Posterior vena cava (tissue), 2 donors: ENCODE data around the gene FBXW11. TPM values are rescaled to one million over a fixed set of nuclear protein-coding genes. Genes with fewer than 3 reads are reported as not detected.
"Not testable (repeated sequence)": the region's sequence is repeated elsewhere in the genome, so short reads cannot be mapped to it uniquely, and the experiment has no call there.

ENCODE experiments used
- DNase-seq: peaks from one replicate; pipeline ENCODE4 v3.0.0-alpha.2; 2020; ENCODE audit warnings: low spot score
- intact Hi-C, 2 donors: fragments of 100-400 bp; cut with DNase I; formaldehyde crosslinking; loops; one replicate each; pipeline versions ENCODE4 v1.14.1 to v1.14.2; 2022 to 2023
- total RNA-seq, 2 donors: library from RNA; stranded (reverse); fragmentation: NEBNext Ultra II Directional; extraction: Animal tissue kit (Norgen Biotek cat#: 25700); gene quantifications; one replicate each; pipeline ENCODE4 v1.2.1, GENCODE V29; 2021
- donor health status: DM: yes; HTN: yes; CAD: no.
- donor health status: DM: yes; HTN: yes; CAD: no.

Gene FBXW11
- total RNA-seq, 2 donors from 2014 or later = 47.8 to 55.5 TPM

- intact Hi-C loops = loop anchor here in 1 of 2 donors (10.0 kb wide), 1 partner anchor 1462 kb away; no protein-coding TSS in a partner anchor
- no peak for DNase-seq
Observed at GRCh38 chr5:171997011-171997410, 9.4 kb downstream of the FBXW11 start.

GRCh38 chr5:171992813-171993212, 13.6 kb downstream of the FBXW11 start:
- DNase-seq = no peak
- intact Hi-C loops = loop anchor here in 1 of 2 donors (10.0 kb wide), 1 partner anchor 1458 kb away; no protein-coding TSS in a partner anchor

- no peak for DNase-seq
- intact Hi-C loops = loop anchor here in 1 of 2 donors (10.0 kb wide), 1 partner anchor 1458 kb away; no protein-coding TSS in a partner anchor
Observed at GRCh38 chr5:171992305-171992704, 14.1 kb downstream of the FBXW11 start.

GRCh38 chr5:171990713-171991015, 15.8 kb downstream of the FBXW11 start:
- DNase-seq = no peak
- intact Hi-C loops = loop anchor here in 1 of 2 donors (10.0 kb wide), 1 partner anchor 1456 kb away; no protein-coding TSS in a partner anchor

- DNase-seq = no peak
- intact Hi-C loops = loop anchor here in 1 of 2 donors (10.0 kb wide), 1 partner anchor 1455 kb away; no protein-coding TSS in a partner anchor
Observed at GRCh38 chr5:171989946-171990712, 16.3 kb downstream of the FBXW11 start.

GRCh38 chr5:171989276-171989675, 17.2 kb downstream of the FBXW11 start:
- intact Hi-C loops = no loop called here
- DNase-seq = no peak

- DNase-seq = no peak
- intact Hi-C loops = no loop called here
Observed at GRCh38 chr5:171986772-171987171, 19.7 kb downstream of the FBXW11 start.

- DNase-seq = no peak
- intact Hi-C loops = no loop called here
Observed at GRCh38 chr5:171984748-171985419, 21.6 kb downstream of the FBXW11 start.

- intact Hi-C loops = no loop called here
- no peak for DNase-seq
Observed at GRCh38 chr5:171981847-171982246, 24.6 kb downstream of the FBXW11 start.

- intact Hi-C loops = no loop called here
- DNase-seq = no peak
Observed at GRCh38 chr5:171980792-171981191, 25.6 kb downstream of the FBXW11 start.

- DNase-seq = no peak
- intact Hi-C loops = loop anchor here in 1 of 2 donors (5.0 kb wide), 1 partner anchor 1487 kb away; no protein-coding TSS in a partner anchor
Observed at GRCh38 chr5:171979606-171980005, 26.8 kb downstream of the FBXW11 start.

GRCh38 chr5:171978519-171978918, 27.9 kb downstream of the FBXW11 start:
- intact Hi-C loops = loop anchor here in 1 of 2 donors (5.0 kb wide), 1 partner anchor 1486 kb away; no protein-coding TSS in a partner anchor
- DNase-seq = no peak

GRCh38 chr5:171978016-171978415, 28.4 kb downstream of the FBXW11 start:
- DNase-seq = no peak
- intact Hi-C loops = loop anchor here in 1 of 2 donors (5.0 kb wide), 1 partner anchor 1486 kb away; no protein-coding TSS in a partner anchor

- not testable (repeated sequence) for DNase-seq
- intact Hi-C loops = loop anchor here in 1 of 2 donors (5.0 kb wide), 1 partner anchor 1485 kb away; no protein-coding TSS in a partner anchor
Observed at GRCh38 chr5:171977244-171977950, 29.0 kb downstream of the FBXW11 start.

GRCh38 chr5:171975877-171976667, 30.4 kb downstream of the FBXW11 start:
- intact Hi-C loops = loop anchor here in 1 of 2 donors (5.0 kb wide), 1 partner anchor 1484 kb away; no protein-coding TSS in a partner anchor

GRCh38 chr5:171975262-171975876, 31.1 kb downstream of the FBXW11 start:
- intact Hi-C loops = loop anchor here in 1 of 2 donors (5.0 kb wide), 1 partner anchor 1483 kb away; no protein-coding TSS in a partner anchor
- DNase-seq = no peak

More at GRCh38 chr5:171975877-171976667, 30.4 kb downstream of the FBXW11 start:
- DNase-seq = no peak

- intact Hi-C loops = no loop called here
- DNase-seq = no peak
Observed at GRCh38 chr5:171970826-171971225, 35.6 kb downstream of the FBXW11 start.

- intact Hi-C loops = no loop called here
- DNase-seq = no peak
Observed at GRCh38 chr5:171969288-171969880, 37.1 kb downstream of the FBXW11 start.
